Urothelium cell line (cell line): ENCODE measurements around the gene RUBCNL.
"Not testable (repeated sequence)": the region's sequence is repeated elsewhere in the genome, so short reads cannot be mapped to it uniquely, and the experiment has no call there.

ENCODE experiments used
- DNase-seq: peaks from one replicate; pipeline ENCODE4 v3.0.0; 2011; ENCODE audit warnings: low spot score, mixed read lengths
- FAIRE-seq: peaks from 2 replicates; lab custom pipeline; 2011; peaks lifted over from hg19 to GRCh38; lab: Jason Lieb, UNC

Gene RUBCNL

DNA sequence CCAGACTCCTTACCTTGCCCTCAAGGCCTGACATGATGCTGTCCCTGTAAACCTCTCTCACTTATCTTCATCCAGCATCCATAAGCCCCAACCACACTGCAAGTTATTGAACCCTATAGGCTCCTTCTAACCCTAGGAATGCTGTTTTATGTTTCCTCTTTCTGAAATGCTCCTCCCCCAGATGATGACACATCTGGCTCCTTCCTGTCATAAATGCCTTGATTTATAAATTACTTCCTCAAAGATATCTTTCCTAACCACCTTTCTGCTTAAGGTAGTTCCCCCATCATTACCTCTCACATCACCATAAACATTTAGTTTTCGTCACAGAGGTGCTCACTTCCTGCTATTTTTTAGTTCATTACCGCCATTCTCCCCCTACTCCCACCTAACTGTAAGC is 12.3 kb downstream of the RUBCNL start:
- no peak for FAIRE-seq

DNA sequence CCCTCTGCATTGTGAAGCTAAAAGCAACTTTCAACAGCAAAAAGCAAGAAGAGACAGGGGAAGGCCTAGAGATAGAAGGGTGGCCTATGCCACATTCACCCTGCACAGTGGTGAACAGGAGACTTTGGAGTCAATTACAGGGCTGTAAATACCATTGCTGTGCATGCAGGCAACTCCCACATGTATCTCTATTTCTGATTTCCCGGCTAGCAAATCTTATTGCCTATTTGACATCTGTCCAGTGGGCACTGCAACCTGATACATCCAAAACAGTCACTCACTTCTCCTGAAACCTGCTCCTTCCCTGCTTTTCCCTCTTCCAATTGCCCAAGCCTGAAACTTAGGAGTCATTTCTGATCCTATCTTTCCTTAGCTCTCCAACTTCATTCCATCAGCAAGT is 13.4 kb downstream of the RUBCNL start:
- no peak for DNase-seq

More for the DNA sequence above, 12.3 kb downstream of the RUBCNL start:
- no peak for DNase-seq

DNA sequence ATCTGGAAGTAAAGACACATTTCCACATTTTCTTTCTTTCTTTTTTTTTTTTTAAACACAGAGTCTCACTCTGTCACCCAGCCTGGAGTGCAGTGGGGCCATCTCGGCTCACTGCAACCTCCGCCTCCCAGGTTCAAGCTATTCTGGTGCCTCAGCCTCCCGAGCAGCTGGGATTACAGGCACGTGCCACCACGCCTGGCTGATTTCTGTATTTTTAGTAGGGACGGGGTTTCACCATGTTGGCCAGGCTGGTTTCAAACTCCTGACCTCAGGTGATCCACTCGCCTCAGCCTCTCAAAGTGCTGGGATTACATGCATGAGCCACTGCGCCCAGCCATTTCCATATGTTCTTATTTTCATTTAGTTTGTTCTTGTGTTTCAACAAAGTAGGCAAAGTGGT is 14.1 kb downstream of the RUBCNL start:
- not testable (repeated sequence) for FAIRE-seq, DNase-seq

More for the DNA sequence above, 13.4 kb downstream of the RUBCNL start:
- FAIRE-seq, result no peak

DNA sequence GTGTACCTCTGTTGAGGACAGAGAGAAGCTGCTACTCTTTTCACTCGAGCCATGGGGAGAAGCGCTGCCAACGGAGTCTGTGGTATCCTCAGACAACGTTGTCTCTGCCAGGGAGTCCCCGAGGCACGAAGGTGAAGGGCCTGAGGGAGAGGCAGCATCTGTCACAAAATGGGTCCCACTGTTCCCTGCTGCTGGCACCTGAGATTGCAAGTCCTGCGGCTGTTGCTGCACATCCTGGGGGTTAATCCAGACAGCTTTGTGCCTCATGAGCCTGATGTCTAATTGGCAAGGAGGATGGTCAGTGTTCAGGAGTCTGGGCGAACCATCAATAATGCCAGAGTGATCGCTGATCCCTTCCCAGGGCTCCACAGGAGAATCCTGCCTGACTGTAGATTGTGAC is 15.0 kb downstream of the RUBCNL start:
- DNase-seq (no peak), FAIRE-seq (no peak)

DNA sequence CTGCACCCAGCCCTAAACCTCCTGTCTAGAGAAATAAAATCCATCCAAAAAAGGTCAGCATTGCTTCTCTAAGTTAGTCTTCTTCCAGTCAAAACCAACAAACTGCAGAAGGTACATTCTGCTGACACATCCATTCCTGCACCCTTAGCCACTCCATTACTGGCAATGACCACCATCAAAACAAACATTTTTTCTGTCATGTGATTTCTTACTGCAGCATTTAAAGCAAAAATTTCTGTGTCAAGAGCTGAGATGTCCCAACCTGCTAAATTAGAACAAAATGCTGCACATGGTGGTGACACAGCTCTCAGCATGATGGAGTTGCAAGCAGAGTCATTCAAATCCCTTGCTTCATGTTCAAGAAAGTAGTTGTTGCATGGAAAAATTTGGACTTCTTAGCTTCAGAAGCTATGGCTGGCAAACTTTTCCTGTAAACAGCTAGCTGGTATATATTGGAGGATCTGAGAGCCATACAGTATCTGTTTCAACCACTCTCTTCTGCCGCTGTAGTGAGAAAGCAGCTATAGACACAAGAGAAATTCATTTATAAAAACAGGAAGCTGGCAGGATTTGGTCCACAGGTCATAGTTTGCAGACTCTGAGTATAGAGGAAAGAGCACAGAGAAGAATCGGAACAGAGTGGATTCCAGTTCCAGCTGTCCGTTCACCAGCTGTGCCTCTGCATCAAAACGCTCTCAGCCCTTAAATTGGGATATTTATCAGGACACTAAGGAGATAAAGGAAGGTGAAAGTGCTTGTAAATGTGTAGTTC is 17.4 kb downstream of the RUBCNL start:
- no peak for DNase-seq
- FAIRE-seq, result no peak

DNA sequence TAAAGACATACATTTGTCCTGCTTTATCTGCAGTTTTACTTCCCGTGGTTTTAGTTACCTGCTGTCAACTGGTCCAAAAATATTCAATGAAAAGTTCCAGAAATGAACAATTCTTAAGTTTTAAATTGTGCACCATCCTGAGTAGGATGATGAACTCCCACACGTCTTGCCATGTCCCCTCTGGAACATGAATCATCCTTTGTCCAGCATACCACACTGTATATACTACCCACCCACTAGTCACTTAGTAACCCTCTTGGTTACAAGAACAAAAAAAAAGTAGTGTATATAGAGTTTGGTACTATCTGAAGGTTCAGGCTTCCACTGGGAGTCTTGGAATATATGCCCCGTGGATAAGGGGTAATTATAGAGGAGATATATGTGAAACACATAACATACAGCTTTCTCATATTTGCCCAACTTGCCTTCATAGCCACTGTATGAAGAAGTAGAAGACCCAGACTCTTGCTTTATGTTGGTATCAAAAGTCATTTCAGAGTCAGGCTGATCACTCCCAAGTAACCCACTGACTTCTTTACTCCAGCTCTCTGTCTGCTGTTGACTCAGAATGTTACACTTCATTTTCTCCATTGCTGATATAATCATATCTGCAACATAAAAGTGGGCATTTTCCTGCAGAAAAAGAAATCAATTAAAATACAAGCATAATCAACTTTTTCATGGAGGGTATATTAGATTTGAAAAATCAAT is 19.3 kb downstream of the RUBCNL start:
- DNase-seq, result no peak
- no peak for FAIRE-seq

DNA sequence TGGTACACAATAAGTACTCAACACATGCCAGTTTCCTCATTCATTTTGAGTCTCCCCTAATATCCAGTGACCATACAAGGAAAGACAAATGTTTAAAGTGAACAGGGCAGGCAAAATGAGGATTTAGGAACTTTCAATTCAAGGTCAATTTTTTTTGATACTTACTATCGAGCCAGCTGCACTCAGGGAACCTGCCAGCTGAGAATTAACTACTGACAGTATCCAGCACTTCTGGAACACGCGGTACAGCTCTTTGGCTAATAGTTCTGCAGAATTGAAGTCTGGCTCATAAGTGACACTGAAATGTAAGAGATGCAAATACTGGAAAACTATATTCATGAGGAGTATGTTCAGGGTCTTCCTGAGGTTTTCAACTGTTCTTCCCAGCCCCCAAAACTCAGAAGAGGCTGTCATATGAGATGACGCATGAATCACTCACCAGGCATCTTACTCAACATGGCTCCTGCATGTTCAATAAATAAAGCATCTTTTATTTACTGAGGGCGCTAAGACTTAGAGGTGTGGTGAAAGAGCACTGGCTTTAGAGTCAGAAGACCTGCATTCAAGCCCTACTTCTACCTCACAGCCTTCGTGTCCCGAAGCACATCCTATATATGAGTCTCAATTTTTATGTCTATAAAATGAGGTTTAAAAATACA is 25.6 kb downstream of the RUBCNL start:
- FAIRE-seq (no peak), DNase-seq (peak; percentile 13)

DNA sequence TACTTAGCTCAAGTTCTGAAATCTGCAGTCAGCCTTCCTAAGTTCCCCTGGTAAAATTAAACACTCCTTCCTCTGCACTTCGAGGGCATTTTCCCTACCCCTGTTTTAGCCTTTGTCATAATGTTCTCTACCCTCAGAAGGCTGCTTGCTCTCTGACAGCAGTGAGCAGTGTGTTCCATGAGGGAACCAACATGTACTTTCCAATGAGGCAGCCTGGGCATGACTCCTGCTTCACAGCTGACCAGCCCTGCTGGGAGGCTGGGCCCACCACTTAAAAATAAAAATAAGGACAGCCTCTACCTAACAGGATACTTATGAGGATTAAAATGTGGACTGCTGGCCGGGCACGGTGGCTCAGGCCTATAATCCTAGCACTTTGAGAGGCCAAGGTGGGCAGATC is 26.4 kb downstream of the RUBCNL start:
- no peak for DNase-seq
- FAIRE-seq, result no peak

DNA sequence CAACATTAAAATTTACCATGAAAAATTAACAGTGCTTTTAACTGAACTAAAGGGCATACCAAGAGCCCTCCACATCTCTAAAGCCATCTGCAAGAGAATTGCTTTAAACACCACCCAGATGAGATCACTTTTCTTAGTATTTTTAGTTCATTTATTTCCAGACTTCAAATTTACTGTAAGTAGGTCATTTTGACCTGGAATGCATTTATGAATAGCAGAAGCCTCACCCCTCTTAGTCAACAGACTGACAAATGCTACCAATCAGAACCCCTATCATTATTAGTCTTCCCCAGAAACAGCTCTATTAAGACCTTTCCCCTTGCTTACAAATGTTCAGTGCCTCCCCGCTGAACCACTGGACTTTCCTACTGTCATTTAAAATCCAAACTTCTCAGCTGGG is 27.3 kb downstream of the RUBCNL start:
- DNase-seq, result peak; percentile 20
- FAIRE-seq, result no peak

DNA sequence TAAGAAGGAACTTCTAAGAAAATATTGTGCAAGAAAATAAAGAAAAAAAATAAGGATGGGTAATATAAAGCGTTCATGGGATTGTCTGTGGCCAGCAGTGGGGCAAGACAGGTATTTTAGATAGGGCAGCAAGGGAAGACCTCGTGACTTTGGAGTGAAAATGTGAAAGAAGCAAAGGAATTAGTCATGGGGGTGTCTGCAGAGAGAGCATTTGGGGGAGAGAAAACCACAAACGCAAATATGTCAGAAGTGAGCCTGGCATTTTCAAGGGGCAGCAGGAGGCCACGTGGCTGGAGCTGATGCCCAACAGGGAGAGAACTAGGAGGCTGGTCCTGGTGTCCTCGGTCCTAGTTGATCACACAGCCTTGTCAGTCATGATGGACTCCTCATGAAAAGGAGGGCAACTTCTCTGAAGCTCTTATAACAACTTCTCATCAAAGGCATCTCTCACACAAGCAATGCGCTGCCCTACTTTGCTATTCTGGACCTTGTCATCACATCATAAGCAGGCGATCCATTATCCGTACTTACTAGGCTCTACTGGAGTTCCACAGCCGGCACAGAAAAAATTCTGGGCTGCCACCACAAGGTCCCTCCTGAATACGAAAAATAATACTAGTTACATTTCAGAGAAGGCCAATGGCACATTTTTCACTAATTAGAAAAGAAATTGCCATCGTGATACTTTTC is 31.0 kb downstream of the RUBCNL start:
- FAIRE-seq (no peak), DNase-seq (no peak)

DNA sequence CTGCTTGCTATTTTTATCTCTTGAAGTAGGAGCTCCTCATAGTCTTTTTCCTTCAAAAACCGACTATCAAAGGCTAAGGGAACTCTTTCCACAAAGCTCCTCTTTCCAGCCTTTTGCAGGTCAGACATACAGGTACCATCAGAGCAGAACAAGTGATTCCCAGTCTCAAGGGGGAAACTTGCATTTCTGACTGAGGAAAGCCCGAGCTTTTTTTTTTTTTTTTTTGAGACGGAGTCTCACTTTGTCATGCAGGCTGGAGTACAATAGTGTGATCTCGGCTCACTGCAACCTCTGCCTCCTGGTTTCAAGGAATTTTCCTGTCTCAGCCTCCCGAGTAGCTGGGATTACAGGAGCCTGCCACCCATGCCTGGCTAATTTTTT is 32.0 kb downstream of the RUBCNL start:
- DNase-seq, result no peak
- FAIRE-seq, result no peak

DNA sequence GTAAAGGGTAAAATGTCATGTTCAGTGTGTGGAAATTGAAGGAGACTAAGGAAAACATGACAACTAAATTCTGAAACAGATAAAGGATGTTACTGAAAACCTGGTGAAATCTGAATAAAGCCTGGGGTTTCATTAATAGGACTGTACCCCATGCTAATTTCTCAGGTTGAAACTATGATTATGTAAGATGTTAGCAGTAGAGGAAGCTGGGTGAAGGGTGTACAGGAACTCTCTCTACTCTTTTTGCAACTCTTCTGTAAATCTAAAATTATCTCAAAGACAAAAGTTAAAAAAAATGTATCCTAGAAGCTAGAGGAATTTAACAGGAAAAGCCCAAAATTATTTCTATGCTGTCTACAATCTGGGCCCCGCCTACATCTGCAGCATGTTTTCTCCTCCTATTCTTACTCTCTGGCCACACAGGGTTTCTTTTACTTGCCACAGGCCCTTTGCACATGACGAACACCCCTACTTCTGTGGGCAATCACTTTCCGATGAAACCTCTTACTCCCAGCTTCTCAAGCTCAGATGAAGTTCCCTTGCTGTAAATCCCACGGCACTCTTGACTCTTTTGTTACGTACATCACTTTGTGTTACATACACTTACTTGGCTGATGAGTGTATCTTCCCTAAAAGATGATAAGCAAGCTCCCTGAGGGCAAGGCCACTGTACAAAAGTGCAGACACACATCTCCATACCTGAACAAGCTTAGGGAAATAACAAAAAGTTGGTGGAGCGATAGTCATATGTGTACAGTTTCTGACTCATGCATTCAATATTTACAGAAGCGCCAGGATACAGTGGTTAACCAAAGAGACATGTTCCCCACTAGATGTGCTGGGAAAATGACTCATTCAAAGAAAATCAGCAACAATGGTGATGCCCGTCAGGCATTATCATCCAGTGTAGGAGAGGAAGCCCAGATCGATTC is 32.6 kb downstream of the RUBCNL start:
- no peak for FAIRE-seq
- DNase-seq, result peak; percentile 74

DNA sequence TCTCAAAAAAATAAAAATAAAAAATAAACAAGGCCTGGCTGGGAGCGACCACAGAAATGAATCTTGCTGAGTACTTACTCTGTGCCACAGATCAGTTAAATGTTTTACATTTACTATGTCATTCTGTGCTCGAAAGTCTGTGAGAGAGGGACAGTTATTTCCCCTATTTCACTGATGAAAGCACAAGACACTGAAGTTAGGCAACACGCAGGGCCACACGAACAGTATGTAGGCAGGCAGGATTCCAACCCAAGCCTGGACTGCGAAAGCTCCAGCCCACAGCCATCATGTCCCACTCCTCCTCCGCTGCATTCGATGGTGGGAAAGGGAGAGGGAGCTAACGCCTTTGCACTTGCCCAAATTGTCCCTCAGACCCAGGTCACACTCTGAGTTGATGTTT is 34.2 kb downstream of the RUBCNL start:
- DNase-seq (no peak), FAIRE-seq (no peak)

DNA sequence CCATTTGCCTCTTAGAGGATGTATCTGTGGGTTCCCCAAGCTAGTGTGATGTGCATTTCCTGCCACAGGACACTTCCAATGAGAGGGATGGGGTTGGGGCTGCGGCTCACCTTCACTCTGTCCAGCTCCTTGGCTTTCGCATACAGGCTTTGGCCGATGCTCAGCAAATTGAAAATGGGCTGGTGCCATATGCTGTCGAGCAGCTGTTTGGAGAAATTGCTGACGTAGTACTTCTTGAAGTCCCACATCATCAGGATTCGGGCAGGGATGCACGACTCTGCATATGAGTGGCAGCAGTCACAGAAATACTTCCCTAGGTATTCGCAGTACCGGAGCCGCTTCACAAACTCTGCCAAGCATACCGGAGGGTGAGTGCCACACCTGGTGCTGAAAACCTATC is 37.0 kb downstream of the RUBCNL start:
- DNase-seq (no peak), FAIRE-seq (no peak)

DNA sequence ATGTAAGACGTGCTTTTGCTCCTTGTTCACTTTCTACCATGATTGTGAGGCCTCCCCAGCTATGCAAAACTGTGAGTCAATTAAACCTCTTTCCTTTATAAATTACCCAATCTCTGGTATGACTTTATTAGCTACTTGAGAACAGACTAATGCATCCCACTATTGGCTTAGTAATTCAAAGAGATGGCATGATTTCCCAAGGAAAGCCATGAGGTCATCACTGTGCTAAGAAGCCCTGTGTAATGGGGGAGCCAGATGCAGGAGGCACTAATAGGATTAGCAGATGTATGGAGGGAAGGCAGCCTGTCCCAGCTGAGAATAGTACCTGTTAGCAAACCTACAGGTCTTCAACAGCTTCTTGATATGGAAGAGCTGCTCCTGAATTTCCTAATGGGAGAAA is 38.1 kb downstream of the RUBCNL start:
- DNase-seq (no peak), FAIRE-seq (no peak)

DNA sequence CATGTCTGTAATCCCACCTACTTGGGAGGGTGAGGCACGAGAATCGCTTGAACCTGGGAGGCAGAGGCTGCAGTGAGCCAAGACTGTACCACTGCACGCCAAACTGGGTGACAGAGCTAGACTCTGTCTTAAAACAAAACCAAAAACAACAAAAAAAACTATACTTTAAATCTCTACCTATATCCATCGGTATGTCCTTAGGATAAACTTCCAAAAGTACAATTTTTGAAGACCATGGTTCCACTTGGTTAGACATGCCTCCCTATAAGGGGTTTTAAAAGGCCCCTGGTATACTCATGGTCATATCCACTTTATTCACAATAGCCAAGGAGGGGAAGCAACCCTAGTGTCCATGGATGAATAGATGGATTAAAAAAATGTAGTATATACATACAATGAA is 39.8 kb downstream of the RUBCNL start:
- no peak for DNase-seq
- no peak for FAIRE-seq

DNA sequence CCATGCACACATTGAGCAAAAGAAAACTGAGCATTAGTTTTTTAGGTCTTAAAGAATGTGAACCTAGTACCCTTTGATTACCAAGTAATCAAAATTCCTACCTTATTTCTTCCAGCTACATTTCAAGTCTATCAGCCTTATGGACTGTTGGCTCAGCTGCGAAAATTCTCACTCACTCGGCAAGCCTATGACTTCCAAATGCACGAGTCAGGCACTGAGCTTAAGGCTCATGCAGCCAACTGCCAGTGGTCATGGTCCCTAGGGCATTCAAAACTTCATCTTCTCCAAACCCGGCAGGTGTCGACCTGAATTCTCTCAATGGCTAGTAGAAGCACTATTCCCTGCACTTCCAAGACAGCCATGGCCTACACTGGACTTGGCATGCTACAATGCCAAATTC is 41.2 kb downstream of the RUBCNL start:
- DNase-seq (no peak), FAIRE-seq (no peak)

DNA sequence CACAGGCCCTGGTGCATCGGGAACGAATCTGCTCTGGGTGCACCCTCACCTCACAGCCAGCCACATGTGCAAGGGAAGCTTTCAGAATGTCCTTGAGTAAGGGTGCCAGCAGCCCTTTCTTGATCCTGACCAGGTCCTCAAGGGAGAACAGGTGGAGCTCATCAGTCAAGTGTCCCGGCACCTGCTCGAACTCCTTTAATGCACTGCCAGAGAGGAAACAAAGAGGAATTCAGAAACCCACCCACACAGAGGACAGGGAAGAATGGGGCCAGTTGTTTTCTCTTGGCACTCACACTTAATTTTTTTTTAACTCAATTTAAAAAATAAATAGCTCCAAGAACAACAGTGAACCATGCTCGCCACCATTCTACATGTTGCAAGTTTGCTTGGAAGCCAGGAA is 41.7 kb downstream of the RUBCNL start:
- no peak for DNase-seq
- no peak for FAIRE-seq

DNA sequence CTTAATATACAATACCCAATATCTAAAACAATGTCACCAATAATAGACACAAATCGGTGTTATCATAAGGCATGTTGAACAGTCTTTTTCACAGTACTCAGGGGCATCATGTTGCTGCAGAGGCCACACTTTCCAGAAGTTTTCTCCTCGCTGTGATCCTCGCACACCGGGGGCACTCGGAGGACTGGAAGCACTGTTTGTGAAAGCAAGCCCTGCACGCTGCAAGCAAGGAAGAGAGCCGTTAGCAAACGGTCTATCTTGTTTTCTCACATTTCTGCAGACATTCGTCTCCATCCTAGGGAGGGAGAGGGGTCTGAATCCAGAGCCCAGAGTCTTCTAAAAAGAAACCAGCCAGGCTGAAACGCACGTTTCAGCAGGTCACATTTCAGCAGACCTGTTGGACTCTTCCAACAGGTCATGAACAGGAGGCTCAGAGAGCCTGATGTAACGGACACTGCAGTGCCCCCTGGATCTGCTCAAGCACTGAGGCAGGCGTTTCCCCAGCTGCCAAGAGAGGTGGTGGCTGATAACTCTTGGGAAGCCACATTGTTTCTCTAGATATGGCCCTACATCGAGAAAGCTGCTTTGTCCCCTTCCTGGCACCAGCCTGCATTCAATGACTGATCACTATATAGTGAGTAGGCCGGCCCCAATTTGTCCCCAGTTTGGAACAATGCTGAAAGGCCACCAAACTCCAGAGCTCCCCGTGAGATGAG is 43.6 kb downstream of the RUBCNL start:
- no peak for FAIRE-seq

DNA sequence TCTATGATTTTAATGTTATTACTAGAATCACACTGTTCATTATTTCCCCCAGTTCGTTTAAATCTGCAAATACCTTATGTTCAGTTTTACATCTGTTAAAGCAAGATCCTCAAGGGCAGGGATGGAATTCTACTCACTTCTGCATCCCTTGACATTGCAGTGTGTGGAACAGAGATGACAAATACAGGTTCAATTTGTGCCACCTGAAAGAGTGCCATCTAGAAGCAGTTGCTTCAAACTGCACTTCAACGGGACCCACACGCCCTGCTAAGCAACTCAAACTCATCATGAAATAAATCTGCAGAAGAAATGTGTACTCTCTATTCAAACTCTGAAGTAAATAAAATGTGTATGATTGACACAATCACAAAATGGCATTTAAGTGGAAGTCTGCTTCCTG is 44.5 kb downstream of the RUBCNL start:
- no peak for DNase-seq
- FAIRE-seq, result no peak

More for the DNA sequence above, 43.6 kb downstream of the RUBCNL start:
- no peak for DNase-seq
